Upper lobe of right lung (tissue), 1 donor: ENCODE data around the gene PIAS4. TPM values are rescaled to one million over a fixed set of nuclear protein-coding genes. Genes with fewer than 3 reads are reported as not detected.
"Not testable (repeated sequence)": the region's sequence is repeated elsewhere in the genome, so short reads cannot be mapped to it uniquely, and the experiment has no call there.

Experiments
- ATAC-seq: fragments of 200-7000 bp; cut with Tn5 transposase; one replicate; pipeline ENCODE4 v1.9.1; 2020; ENCODE audit warnings: mild to moderate bottlenecking, moderate library complexity
- DNase-seq: peaks from one replicate; pipeline ENCODE4 v3.0.0-alpha.2; 2020
- H3K27ac ChIP-seq: fragments of 200-600 bp; one replicate; pipeline ENCODE4 v1.8.0; 2022
- H3K27me3 ChIP-seq: fragments of 200-600 bp; one replicate; pipeline ENCODE4 v1.8.0; 2022; ENCODE audit warnings: mild to moderate bottlenecking
- H3K36me3 ChIP-seq: fragments of 200-600 bp; one replicate; pipeline ENCODE4 v1.8.0; 2022
- H3K4me1 ChIP-seq: fragments of 200-600 bp; one replicate; pipeline ENCODE4 v1.8.0; 2022
- H3K4me3 ChIP-seq: fragments of 200-600 bp; one replicate; pipeline ENCODE4 v1.8.0; 2022; ENCODE audit warnings: mild to moderate bottlenecking
- H3K9me3 ChIP-seq: fragments of 200-600 bp; one replicate; pipeline ENCODE4 v1.8.0; 2022
- intact Hi-C: fragments of 100-400 bp; cut with DNase I; formaldehyde crosslinking; loops from one replicate; pipeline ENCODE4 v1.11.0; 2022
- total RNA-seq: library from RNA; stranded (reverse); fragmentation: NEBNext Ultra II Directional; extraction: Animal tissue kit (Norgen Biotek cat#: 25700); gene quantifications from one replicate; pipeline ENCODE4 v1.2.1, GENCODE V29; 2021
- TF ChIP-seq, protein P1 (sequence below): fragments of 200-600 bp; IDR thresholded peaks from one replicate; pipeline ENCODE4 v1.8.0; 2022; ENCODE audit warnings: antibody characterized with exemption
- donor health status: DM: no; HTN: yes; CAD: no; lungs with severe emphysema.

PIAS4 gene
- total RNA-seq, 1 donor from 2014 or later = 25.4 TPM

DNA sequence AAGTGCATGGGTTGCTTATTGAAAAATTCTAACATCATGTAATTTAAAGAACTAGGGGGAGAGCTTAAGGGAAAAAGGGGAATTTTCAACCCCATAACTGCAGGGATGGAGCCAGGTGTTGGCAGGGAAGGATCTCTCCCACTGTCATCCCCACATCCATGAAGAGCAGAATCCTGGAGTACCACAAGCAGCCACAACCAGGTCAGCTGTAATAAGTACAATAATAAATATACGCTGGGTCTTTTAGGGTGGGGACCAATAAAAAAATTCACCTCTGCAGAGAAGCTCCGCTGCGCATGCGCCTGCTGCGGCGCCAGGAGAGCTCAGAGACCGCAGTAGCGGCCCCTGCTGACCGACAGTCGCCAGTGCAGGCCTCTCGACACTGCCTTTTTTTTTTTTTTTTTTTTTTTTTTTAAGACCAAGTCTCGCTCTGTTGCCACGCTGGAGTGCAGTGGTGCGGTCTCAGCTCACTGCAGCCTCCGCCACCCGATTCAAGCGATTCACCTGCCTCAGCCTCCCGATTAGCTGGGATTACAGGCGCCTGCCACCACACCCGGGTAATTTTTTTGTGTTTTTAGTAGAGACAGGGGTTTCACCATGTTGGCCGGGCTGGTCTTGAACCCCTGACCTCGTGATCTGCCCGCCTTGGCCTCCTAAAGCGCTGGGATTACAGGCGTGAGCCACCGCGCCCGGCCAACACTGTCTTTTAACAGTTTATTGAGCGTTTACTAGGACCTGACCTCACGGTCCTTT, 19.7 kb upstream of the PIAS4 start:
- peaks cover 35% of the 10 kb centered on the region for H3K4me1 ChIP-seq
- TF ChIP-seq, protein P1, sequence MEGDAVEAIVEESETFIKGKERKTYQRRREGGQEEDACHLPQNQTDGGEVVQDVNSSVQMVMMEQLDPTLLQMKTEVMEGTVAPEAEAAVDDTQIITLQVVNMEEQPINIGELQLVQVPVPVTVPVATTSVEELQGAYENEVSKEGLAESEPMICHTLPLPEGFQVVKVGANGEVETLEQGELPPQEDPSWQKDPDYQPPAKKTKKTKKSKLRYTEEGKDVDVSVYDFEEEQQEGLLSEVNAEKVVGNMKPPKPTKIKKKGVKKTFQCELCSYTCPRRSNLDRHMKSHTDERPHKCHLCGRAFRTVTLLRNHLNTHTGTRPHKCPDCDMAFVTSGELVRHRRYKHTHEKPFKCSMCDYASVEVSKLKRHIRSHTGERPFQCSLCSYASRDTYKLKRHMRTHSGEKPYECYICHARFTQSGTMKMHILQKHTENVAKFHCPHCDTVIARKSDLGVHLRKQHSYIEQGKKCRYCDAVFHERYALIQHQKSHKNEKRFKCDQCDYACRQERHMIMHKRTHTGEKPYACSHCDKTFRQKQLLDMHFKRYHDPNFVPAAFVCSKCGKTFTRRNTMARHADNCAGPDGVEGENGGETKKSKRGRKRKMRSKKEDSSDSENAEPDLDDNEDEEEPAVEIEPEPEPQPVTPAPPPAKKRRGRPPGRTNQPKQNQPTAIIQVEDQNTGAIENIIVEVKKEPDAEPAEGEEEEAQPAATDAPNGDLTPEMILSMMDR = peak; percentile 91

DNA sequence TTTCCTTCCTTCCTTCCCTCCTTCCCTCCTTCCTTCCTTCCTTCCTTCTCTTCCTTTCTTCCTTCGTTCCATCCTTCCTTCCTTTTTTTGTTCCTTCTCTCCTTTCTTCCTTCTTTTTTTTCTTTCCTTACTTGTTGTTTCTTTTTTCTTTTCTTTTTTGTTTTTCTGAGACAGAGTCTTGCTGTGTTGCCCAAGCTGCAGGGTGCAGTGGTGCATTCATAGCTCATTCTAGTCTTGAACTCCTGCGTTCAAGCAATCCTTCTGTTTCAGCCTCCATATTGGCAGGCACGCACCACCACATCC, 16.8 kb upstream of the PIAS4 start:
- Histone ChIP-seq H3K4me3 (no peak overlapping the region), H3K27ac (no peak overlapping the region), H3K27me3 (no peaks in the 10 kb centered on the region), H3K9me3 (no peaks in the 10 kb centered on the region), H3K36me3 (no peaks in the 10 kb centered on the region), H3K4me1 (peaks cover 20% of the 10 kb centered on the region)
- no peak for DNase-seq
- intact Hi-C loops = no loop called here
- no peak for ATAC-seq
- TF ChIP-seq, protein P1 = no peak

More for the DNA sequence above, 19.7 kb upstream of the PIAS4 start:
- H3K27ac ChIP-seq = no peak overlapping the region
- H3K36me3 ChIP-seq = peaks cover 15% of the 10 kb centered on the region
- peak overlapping the region; percentile 91 for H3K4me3 ChIP-seq
- no peaks in the 10 kb centered on the region for H3K27me3 ChIP-seq
- ATAC-seq (peak; percentile 69), DNase-seq (peak; percentile 94)
- intact Hi-C loops = no loop called here
- H3K9me3 ChIP-seq = no peaks in the 10 kb centered on the region

DNA sequence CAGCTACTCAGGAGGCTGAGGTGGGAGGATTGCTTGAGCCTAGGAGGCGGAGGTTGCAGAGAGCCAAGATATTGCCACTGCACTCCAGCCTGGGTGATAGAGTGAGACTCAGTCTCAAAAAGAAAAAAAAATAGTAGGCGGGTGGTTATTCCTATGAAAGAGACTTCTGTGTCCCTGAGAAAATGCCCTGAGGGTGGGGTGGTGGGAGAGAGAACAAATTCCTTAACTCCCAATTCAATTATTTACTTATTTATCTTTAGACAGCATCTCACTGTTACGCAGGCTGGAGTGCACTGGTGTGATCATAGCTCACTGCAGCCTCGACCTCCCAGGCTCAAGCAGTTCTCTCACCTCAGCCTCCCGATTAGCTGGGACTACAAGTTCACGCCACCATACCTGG, 11.9 kb upstream of the PIAS4 start:
- Histone ChIP-seq H3K36me3 (no peaks in the 10 kb centered on the region), H3K9me3 (no peaks in the 10 kb centered on the region), H3K4me1 (no peaks in the 10 kb centered on the region), H3K4me3 (no peak overlapping the region), H3K27ac (no peak overlapping the region), H3K27me3 (no peaks in the 10 kb centered on the region)
- ATAC-seq = no peak
- TF ChIP-seq, protein P1 = no peak
- intact Hi-C loops = no loop called here
- DNase-seq = no peak

DNA sequence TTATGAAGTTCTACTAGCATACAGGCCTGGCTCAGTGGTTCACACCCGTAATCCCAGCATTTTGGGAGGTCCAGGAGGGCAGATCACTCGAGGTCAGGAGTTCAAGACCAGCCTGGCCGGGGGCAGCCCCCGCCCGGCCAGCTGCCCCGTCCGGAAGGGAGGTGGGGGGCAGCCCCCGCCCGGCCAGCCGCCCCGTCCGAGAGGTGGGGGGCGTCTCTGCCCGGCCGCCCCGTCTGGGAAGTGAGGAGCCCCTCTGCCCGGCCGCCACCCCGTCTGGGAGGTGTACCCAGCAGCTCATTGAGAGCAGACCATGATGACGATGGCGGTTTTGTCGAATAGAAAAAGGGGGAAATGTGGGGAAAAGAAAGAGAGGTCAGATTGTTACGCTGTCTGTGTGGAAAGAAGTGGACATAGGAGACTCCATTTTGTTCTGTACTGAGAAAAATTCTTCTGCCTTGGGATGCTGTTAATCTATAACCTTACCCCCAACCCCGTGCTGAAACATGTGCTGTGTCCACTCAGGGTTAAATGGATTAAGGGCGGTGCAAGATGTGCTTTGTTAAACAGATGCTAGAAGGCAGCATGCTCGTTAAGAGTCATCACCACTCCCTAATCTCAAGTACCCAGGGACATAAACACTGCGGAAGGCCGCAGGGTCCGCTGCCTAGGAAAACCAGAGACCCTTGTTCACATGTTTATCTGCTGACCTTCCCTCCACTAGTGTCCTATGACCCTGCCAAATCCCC, 8.7 kb upstream of the PIAS4 start:
- H3K27ac ChIP-seq, H3K36me3 ChIP-seq, ATAC-seq, H3K27me3 ChIP-seq, DNase-seq, H3K4me3 ChIP-seq, intact Hi-C loops, H3K4me1 ChIP-seq, H3K9me3 ChIP-seq: not testable (repeated sequence)

DNA sequence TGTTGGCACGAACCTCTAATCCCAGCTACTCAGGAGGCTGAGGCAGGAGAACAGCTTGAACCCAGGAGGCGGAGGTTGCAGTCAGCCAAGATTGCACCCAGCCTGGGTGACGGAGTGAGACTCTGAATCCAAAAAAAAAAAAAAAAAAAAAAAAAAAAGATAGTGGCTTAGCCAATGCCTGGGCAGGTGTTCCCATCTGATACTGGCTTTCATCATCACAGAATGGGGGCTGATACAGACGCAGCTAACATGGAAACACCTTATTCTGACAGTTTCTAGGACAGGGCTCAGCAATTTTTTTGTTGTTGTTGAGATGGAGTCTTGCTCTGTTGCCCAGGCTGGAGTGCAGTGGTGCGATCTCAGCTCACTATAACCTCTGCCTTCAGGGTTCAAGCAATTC, 6.7 kb upstream of the PIAS4 start:
- DNase-seq, intact Hi-C loops, H3K9me3 ChIP-seq, H3K27ac ChIP-seq, ATAC-seq, H3K4me3 ChIP-seq, H3K36me3 ChIP-seq, H3K27me3 ChIP-seq, H3K4me1 ChIP-seq: not testable (repeated sequence)

DNA sequence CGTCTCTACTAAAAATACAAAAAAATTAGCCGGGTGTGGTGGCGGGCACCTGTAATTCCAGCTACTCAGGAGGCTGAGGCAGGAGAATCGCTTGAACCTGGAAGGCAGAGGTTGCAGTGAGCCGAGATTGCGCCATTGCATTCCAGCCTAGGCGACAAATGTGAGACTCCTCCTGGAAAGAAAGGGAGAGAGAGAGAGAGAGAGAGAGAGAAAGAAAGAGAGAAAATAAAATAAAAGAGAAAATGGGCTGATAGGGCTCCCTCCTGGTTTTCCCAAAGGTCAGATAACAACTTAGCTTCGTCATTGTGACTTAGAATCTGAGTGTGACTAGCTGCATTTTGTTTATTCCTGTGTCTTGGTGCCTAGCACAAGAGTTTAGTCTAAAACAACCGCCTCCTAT, 2.1 kb upstream of the PIAS4 start:
- H3K9me3 ChIP-seq, intact Hi-C loops, H3K27ac ChIP-seq, H3K4me3 ChIP-seq, DNase-seq, ATAC-seq, H3K36me3 ChIP-seq, H3K27me3 ChIP-seq: not testable (repeated sequence)
- peaks cover 24% of the 10 kb centered on the region for H3K4me1 ChIP-seq

DNA sequence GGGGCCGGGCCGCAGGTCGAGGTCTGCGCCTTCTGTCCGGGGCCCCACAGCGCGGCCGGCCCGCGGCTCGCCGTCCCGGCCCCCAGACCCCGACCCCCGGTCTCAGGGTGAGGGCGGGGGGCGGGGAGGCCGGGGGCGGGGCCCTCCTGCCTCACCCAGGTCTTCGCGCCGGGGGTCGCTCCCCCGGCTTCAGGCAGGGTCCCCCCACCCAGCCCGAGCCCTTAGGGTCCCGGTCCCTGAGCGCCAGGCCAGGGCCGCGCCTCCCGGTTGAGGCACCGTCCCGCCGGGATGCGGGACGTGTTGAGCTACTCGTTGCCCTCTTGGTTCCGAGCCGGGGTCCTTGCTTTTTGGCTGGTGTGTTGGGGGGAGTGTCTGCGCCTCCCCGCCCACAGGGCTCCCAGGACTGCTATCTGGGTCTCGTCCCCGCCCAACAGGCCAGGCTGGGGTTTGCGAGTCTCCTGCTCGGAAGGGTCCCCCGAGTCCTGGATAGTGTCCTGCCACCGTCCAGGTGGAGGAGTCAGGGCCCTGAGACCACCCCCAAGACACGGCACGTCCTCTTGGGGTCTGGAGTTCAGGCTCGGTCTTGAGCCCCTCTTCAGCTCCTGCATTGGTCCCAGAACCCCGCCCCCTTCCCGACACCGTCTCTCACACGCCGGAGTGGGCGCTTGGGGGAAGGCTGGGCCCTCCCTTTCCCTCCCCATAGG, 452 bp downstream of the PIAS4 start:
- Histone ChIP-seq H3K4me3 (peak overlapping the region; percentile 93), H3K27me3 (no peaks in the 10 kb centered on the region), H3K4me1 (peaks cover 33% of the 10 kb centered on the region), H3K27ac (peak overlapping the region; percentile 81), H3K36me3 (peaks cover 2% of the 10 kb centered on the region), H3K9me3 (no peaks in the 10 kb centered on the region)
- intact Hi-C loops = no loop called here
- TF ChIP-seq, protein P1 = no peak
- DNase-seq = peak; percentile 69
- peak; percentile 1 for ATAC-seq
